ENCODE measurements around the gene ADGRB2.

Gene ADGRB2

DNA sequence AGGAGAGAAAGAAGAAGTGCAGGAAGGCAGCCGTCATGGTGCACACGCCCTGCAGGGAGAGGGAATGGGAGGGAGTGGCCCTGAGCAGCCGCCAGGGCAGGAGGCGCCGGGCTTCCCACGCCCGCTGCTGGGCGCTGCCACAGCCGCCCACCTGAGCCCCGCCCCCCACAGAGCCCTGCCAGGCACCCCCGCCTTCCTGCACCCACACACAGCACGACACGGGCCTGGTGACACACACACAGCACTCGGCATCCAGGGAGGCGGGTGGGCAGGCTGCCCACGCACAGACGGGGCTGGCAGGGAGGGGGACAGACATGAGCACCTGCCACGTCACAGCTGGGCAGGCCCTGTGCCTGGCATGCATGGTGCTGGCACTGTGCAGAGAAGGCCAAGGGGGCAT, 27.5 kb downstream of the ADGRB2 start:
- Histone ChIP-seq H4K8ac (ENCODE audit: low read depth, low read length) (no peak overlapping the region), H3K23ac (ENCODE audit: low read length) (no peak overlapping the region), H3K79me2 (ENCODE audit: control insufficient read depth, insufficient read depth, low read length) (no peaks in the 10 kb centered on the region), H3K27me3 (ENCODE audit: insufficient read depth, low read length, poor library complexity) (no peaks in the 10 kb centered on the region), H3K4ac (ENCODE audit: low read depth, low read length) (no peak overlapping the region), H2AK5ac (ENCODE audit: low read length) (no peak overlapping the region), H3K9ac (ENCODE audit: low read length) (no peak overlapping the region), H3K27ac (ENCODE audit: low read depth, low read length) (no peak overlapping the region), H3K79me1 (ENCODE audit: low read length) (no peaks in the 10 kb centered on the region), H3K4me3 (ENCODE audit: low read length) (no peak overlapping the region), H4K5ac (ENCODE audit: low read length) (no peak overlapping the region), H2BK120ac (ENCODE audit: low read depth, low read length) (no peak overlapping the region), H2BK15ac (replicated peaks; ENCODE audit: low read depth) (no peak overlapping the region), H3K56ac (ENCODE audit: low read length) (no peak overlapping the region), H3K18ac (ENCODE audit: low read length) (no peak overlapping the region), H3K4me2 (ENCODE audit: low read length) (no peak overlapping the region), H2BK5ac (ENCODE audit: low read length) (no peak overlapping the region), H3K36me3 (ENCODE audit: control insufficient read depth, insufficient read depth, low read length) (no peaks in the 10 kb centered on the region), H3K4me1 (ENCODE audit: control insufficient read depth, low read depth, low read length) (no peaks in the 10 kb centered on the region)
- WGBS (ENCODE audit: extremely low coverage, insufficient coverage, low lambda C conversion rate): no CpG with 5 or more reads among the region's 18 CpGs
- no peak for DNase-seq

DNA sequence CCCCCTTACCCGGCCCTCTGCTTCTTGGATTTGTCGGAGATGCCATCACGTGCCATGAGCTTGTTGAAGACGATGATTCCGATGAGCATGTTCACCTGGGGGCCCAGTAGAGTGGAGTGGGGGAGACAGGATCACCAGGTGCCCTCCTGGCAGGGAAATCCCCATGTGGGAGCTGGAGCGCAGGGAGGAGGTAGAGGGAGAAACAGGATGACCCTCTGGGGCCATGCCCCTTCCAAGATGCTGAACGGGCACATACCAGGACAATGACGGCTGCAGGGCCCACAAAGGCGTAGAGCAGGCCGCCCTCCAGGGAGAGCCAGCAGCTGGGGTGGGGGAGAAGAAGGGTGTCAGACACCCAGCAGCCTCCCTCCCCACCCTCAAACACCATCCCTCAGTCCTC, 28.6 kb downstream of the ADGRB2 start:
- WGBS (ENCODE audit: extremely low coverage, insufficient coverage, low lambda C conversion rate): no CpG with 5 or more reads among the region's 10 CpGs
- no peak overlapping the region for H3K9ac ChIP-seq (ENCODE audit: low read length)
- H3K56ac ChIP-seq (ENCODE audit: low read length): no peak overlapping the region
- H2BK5ac ChIP-seq (ENCODE audit: low read length): no peak overlapping the region
- H3K79me2 ChIP-seq (ENCODE audit: control insufficient read depth, insufficient read depth, low read length): no peaks in the 10 kb centered on the region
- no peak overlapping the region for H2BK120ac ChIP-seq (ENCODE audit: low read depth, low read length)
- DNase-seq: no peak
- no peak overlapping the region for H4K5ac ChIP-seq (ENCODE audit: low read length)
- H3K79me1 ChIP-seq (ENCODE audit: low read length): no peaks in the 10 kb centered on the region
- H3K27ac ChIP-seq (ENCODE audit: low read depth, low read length): no peak overlapping the region
- no peak overlapping the region for H3K4ac ChIP-seq (ENCODE audit: low read depth, low read length)
- no peak overlapping the region for H3K4me2 ChIP-seq (ENCODE audit: low read length)
- no peaks in the 10 kb centered on the region for H3K27me3 ChIP-seq (ENCODE audit: insufficient read depth, low read length, poor library complexity)
- no peak overlapping the region for H3K4me3 ChIP-seq (ENCODE audit: low read length)
- H3K18ac ChIP-seq (ENCODE audit: low read length): no peak overlapping the region
- no peak overlapping the region for H4K8ac ChIP-seq (ENCODE audit: low read depth, low read length)
- no peak overlapping the region for H2AK5ac ChIP-seq (ENCODE audit: low read length)
- no peaks in the 10 kb centered on the region for H3K4me1 ChIP-seq (ENCODE audit: control insufficient read depth, low read depth, low read length)
- no peaks in the 10 kb centered on the region for H3K36me3 ChIP-seq (ENCODE audit: control insufficient read depth, insufficient read depth, low read length)
- no peak overlapping the region for H2BK15ac ChIP-seq (replicated peaks; ENCODE audit: low read depth)
- H3K23ac ChIP-seq (ENCODE audit: low read length): no peak overlapping the region

DNA sequence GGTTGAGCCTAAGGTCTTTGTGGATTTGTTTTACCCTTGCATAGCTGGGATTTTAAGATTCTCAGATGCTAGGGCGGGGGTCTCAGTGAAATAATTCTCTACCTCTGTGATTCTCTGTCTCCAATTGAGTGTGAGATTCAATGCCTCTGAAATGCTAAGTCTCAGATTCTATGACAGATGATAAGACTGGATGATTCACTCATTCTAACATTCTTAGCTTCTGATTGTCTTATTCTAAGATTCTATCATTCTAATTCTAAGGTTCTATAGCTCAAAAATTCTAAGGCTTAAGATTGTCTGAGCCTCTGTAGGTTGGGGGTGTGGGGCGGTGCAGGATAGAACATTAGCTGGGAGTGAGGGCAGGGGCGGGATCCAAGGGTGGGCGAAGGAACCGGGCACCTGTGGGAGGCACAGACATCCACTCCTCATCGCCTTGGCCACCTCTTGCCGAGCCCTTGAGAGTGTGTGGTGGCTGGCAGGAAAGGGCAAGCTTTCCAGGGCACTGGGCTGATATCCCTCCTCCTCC, 29.5 kb downstream of the ADGRB2 start:
- Histone ChIP-seq H3K9ac (ENCODE audit: low read length) (no peak overlapping the region), H3K27me3 (ENCODE audit: insufficient read depth, low read length, poor library complexity) (no peaks in the 10 kb centered on the region), H3K79me2 (ENCODE audit: control insufficient read depth, insufficient read depth, low read length) (no peaks in the 10 kb centered on the region), H3K56ac (ENCODE audit: low read length) (no peak overlapping the region), H2BK5ac (ENCODE audit: low read length) (no peak overlapping the region), H3K79me1 (ENCODE audit: low read length) (no peaks in the 10 kb centered on the region), H3K4me1 (ENCODE audit: control insufficient read depth, low read depth, low read length) (no peaks in the 10 kb centered on the region), H2BK120ac (ENCODE audit: low read depth, low read length) (no peak overlapping the region), H4K5ac (ENCODE audit: low read length) (no peak overlapping the region), H4K8ac (ENCODE audit: low read depth, low read length) (no peak overlapping the region), H3K23ac (ENCODE audit: low read length) (no peak overlapping the region), H3K27ac (ENCODE audit: low read depth, low read length) (no peak overlapping the region), H2AK5ac (ENCODE audit: low read length) (no peak overlapping the region), H3K4ac (ENCODE audit: low read depth, low read length) (no peak overlapping the region), H3K36me3 (ENCODE audit: control insufficient read depth, insufficient read depth, low read length) (no peaks in the 10 kb centered on the region), H3K4me2 (ENCODE audit: low read length) (no peak overlapping the region), H2BK15ac (replicated peaks; ENCODE audit: low read depth) (no peak overlapping the region), H3K4me3 (ENCODE audit: low read length) (no peak overlapping the region), H3K18ac (ENCODE audit: low read length) (no peak overlapping the region)
- no peak for DNase-seq
- WGBS (ENCODE audit: extremely low coverage, insufficient coverage, low lambda C conversion rate): no CpG with 5 or more reads among the region's 7 CpGs

DNA sequence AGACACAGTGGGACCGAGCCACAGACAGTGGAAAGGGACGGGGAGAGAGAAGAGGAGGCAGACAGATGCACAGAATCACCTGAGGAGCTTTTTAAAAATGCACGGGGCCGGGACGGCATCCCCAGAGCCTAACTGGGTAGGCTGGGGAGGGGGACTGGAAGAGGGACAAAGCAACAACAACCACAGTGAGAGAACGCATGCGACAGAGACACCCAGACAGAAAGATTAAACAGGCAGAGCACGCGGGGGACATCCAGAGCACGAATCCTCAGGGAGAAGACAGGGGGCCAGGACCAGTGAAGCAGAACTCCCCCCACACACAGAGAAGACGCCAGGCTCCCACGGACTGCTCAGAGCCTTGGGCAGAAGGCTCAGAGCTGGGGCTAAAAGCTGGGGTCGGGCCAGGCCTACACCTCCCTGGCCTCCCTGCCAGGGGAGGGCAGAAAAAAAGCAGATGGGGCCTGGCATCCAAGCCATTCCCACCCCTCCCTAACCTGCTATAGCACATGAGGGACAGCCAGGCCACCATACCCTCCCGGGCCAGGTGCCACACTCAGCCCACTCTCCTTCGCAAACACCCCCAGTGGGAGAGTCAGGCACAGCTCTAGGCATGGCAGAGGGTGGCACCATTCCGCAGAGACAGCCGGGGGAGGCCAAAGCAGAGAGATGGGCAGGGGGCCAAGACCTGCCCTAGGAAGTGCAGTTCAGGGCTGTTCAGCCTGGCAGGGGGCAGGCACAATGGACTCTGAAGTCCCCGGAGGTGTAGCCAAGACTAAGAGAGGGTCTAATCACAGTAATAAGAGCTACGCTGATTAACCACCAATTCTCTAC, 30.5 kb downstream of the ADGRB2 start:
- Histone ChIP-seq H2BK15ac (replicated peaks; ENCODE audit: low read depth) (no peak overlapping the region), H3K4me1 (ENCODE audit: control insufficient read depth, low read depth, low read length) (no peaks in the 10 kb centered on the region), H3K4me3 (ENCODE audit: low read length) (no peak overlapping the region), H3K36me3 (ENCODE audit: control insufficient read depth, insufficient read depth, low read length) (no peaks in the 10 kb centered on the region), H3K27me3 (ENCODE audit: insufficient read depth, low read length, poor library complexity) (no peaks in the 10 kb centered on the region), H2BK5ac (ENCODE audit: low read length) (no peak overlapping the region), H2BK120ac (ENCODE audit: low read depth, low read length) (no peak overlapping the region), H3K23ac (ENCODE audit: low read length) (no peak overlapping the region), H4K8ac (ENCODE audit: low read depth, low read length) (no peak overlapping the region), H2AK5ac (ENCODE audit: low read length) (no peak overlapping the region), H3K4ac (ENCODE audit: low read depth, low read length) (no peak overlapping the region), H3K56ac (ENCODE audit: low read length) (peak overlapping the region; percentile 7), H3K9ac (ENCODE audit: low read length) (no peak overlapping the region), H3K18ac (ENCODE audit: low read length) (no peak overlapping the region), H3K27ac (ENCODE audit: low read depth, low read length) (no peak overlapping the region), H3K79me1 (ENCODE audit: low read length) (no peaks in the 10 kb centered on the region), H3K4me2 (ENCODE audit: low read length) (no peak overlapping the region), H4K5ac (ENCODE audit: low read length) (no peak overlapping the region), H3K79me2 (ENCODE audit: control insufficient read depth, insufficient read depth, low read length) (no peaks in the 10 kb centered on the region)
- no CpG with 5 or more reads among the region's 19 CpGs for WGBS (ENCODE audit: extremely low coverage, insufficient coverage, low lambda C conversion rate)
- DNase-seq: no peak

DNA sequence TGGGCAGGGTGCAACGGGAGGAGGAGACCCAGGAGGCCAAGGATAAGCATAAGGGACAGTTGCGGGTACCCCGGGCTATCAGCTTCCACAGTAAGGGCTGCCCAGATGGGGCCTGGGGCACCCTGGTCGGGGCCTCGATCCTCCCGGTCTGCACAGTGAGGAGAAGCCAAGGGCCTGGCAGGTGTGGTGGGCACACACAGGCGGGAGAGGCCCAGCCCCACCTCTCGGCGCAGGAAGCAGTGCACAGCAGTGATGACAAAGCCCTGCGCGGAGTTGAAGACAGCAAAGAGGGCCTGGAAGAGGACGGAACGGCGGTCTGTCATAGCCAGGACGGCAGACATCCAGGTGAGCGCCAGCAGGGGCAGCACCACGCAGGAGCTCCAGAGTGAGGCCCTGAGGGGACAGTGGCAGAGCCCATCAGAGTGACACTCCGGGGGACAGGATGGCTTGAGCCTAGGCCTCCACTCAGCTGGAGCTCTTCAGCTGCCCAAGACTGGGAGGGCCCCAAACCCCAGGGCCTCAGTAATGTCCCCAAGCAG, 31.3 kb downstream of the ADGRB2 start:
- Histone ChIP-seq H3K36me3 (ENCODE audit: control insufficient read depth, insufficient read depth, low read length) (no peaks in the 10 kb centered on the region), H3K4me1 (ENCODE audit: control insufficient read depth, low read depth, low read length) (no peaks in the 10 kb centered on the region), H3K27ac (ENCODE audit: low read depth, low read length) (no peak overlapping the region), H3K56ac (ENCODE audit: low read length) (no peak overlapping the region), H4K8ac (ENCODE audit: low read depth, low read length) (no peak overlapping the region), H3K4me3 (ENCODE audit: low read length) (no peak overlapping the region), H2BK120ac (ENCODE audit: low read depth, low read length) (no peak overlapping the region), H4K5ac (ENCODE audit: low read length) (no peak overlapping the region), H3K4me2 (ENCODE audit: low read length) (no peak overlapping the region), H2AK5ac (ENCODE audit: low read length) (no peak overlapping the region), H2BK15ac (replicated peaks; ENCODE audit: low read depth) (no peak overlapping the region), H3K18ac (ENCODE audit: low read length) (no peak overlapping the region), H3K23ac (ENCODE audit: low read length) (no peak overlapping the region), H3K4ac (ENCODE audit: low read depth, low read length) (no peak overlapping the region), H3K79me2 (ENCODE audit: control insufficient read depth, insufficient read depth, low read length) (no peaks in the 10 kb centered on the region), H3K79me1 (ENCODE audit: low read length) (no peaks in the 10 kb centered on the region), H3K27me3 (ENCODE audit: insufficient read depth, low read length, poor library complexity) (no peaks in the 10 kb centered on the region), H3K9ac (ENCODE audit: low read length) (no peak overlapping the region), H2BK5ac (ENCODE audit: low read length) (no peak overlapping the region)
- no CpG with 5 or more reads among the region's 18 CpGs for WGBS (ENCODE audit: extremely low coverage, insufficient coverage, low lambda C conversion rate)
- no peak for DNase-seq

Data from mesendoderm (in vitro differentiated cells).